GM18499 (cell line): ENCODE data around the gene VTI1A.
"Not testable (repeated sequence)": the region's sequence is repeated elsewhere in the genome, so short reads cannot be mapped to it uniquely, and the experiment has no call there.

Experiments
- ATAC-seq: cut with Tn5 transposase; IDR thresholded peaks from one replicate; pipeline ENCODE4 v1.9.1; 2021; ENCODE audit warnings: moderate number of reproducible peaks; ENCODE audit not compliant: insufficient read depth, unreplicated experiment

VTI1A gene

GRCh38 chr10:112706577-112706976 is 259.6 kb downstream of the VTI1A start:
- no peak for ATAC-seq

- ATAC-seq = no peak
These were observed 261.4 kb downstream of the VTI1A start for GRCh38 chr10:112708461-112708860.

GRCh38 chr10:112710528-112710927 is 263.5 kb downstream of the VTI1A start:
- no peak for ATAC-seq

GRCh38 chr10:112711366-112711765 is 264.4 kb downstream of the VTI1A start:
- ATAC-seq = no peak

- no peak for ATAC-seq
These were observed 265.5 kb downstream of the VTI1A start for GRCh38 chr10:112712536-112712935.

GRCh38 chr10:112713411-112713810 is 266.4 kb downstream of the VTI1A start:
- no peak for ATAC-seq

GRCh38 chr10:112715581-112715980 is 268.6 kb downstream of the VTI1A start:
- no peak for ATAC-seq

GRCh38 chr10:112716076-112716475 is 269.1 kb downstream of the VTI1A start:
- ATAC-seq = no peak

GRCh38 chr10:112716924-112717413 is 270.0 kb downstream of the VTI1A start:
- ATAC-seq = no peak

GRCh38 chr10:112720178-112720577 is 273.2 kb downstream of the VTI1A start:
- ATAC-seq = no peak

- no peak for ATAC-seq
These were observed 274.2 kb downstream of the VTI1A start for GRCh38 chr10:112721080-112721698.

GRCh38 chr10:112722758-112723157 is 275.7 kb downstream of the VTI1A start:
- no peak for ATAC-seq

GRCh38 chr10:112723876-112724275 is 276.9 kb downstream of the VTI1A start:
- ATAC-seq = no peak

- ATAC-seq = no peak
These were observed 277.5 kb downstream of the VTI1A start for GRCh38 chr10:112724404-112724991.

GRCh38 chr10:112728118-112728883 is 281.3 kb downstream of the VTI1A start:
- no peak for ATAC-seq

- ATAC-seq = no peak
These were observed 282.0 kb downstream of the VTI1A start for GRCh38 chr10:112728997-112729396.

GRCh38 chr10:112731450-112731849 is 284.4 kb downstream of the VTI1A start:
- not testable (repeated sequence) for ATAC-seq

GRCh38 chr10:112732277-112732921 is 285.4 kb downstream of the VTI1A start:
- ATAC-seq = no peak

- no peak for ATAC-seq
These were observed 288.2 kb downstream of the VTI1A start for GRCh38 chr10:112735041-112735695.
